Right cardiac atrium (tissue), 5 donors: ENCODE results near the gene NUB1. TPM values are rescaled to one million over a fixed set of nuclear protein-coding genes. Genes with fewer than 3 reads are reported as not detected.

Experiments used
- ATAC-seq, 2 donors: fragments of 200-7000 bp; cut with Tn5 transposase; one replicate each; pipeline versions ENCODE4 v1.8.0 to v1.9.1; 2020; ENCODE audit warnings: moderate library complexity in 2 of 2, mild to moderate bottlenecking in 1 of 2
- DNase-seq, 3 donors: peaks; one replicate each; pipeline ENCODE4 v3.0.0-alpha.2; 2020
- H3K27ac ChIP-seq: one replicate; pipeline ENCODE4 v1.5.1; 2013; ENCODE audit warnings: mild to moderate bottlenecking, low read length, control low read depth, moderate library complexity
- H3K27me3 ChIP-seq: one replicate; pipeline ENCODE4 v1.6.1; 2013; ENCODE audit not compliant: control insufficient read depth, insufficient read depth
- H3K4me1 ChIP-seq: one replicate; pipeline ENCODE4 v1.6.1; 2013; ENCODE audit warnings: low read length; ENCODE audit not compliant: control insufficient read depth, insufficient read depth
- H3K4me3 ChIP-seq: one replicate; pipeline ENCODE4 v1.5.1; 2013; ENCODE audit warnings: low read length, control low read depth
- H3K9me3 ChIP-seq: one replicate; pipeline ENCODE4 v1.6.1; 2013; ENCODE audit warnings: low read length; ENCODE audit not compliant: control insufficient read depth
- WGBS: extraction: QIAGEN DNeasy Blood & Tissue Kit; methylation state at CpG from one replicate; pipeline ENCODE4 v1.1.7; 2013; 5-methylcytosine and 5-hydroxymethylcytosine counted together
- intact Hi-C, 4 donors: fragments of 100-400 bp; cut with DNase I; formaldehyde crosslinking; loops; one replicate each; pipeline versions ENCODE4 v1.11.0 to v1.14.0; 2022 to 2023
- polyA plus RNA-seq: library from polyadenylated mRNA; stranded (reverse); fragments of 200-250 nt; gene quantifications from one replicate; pipeline ENCODE4 v1.2.3, GENCODE V29; 2013
- total RNA-seq, 4 donors: library from RNA; stranded (reverse); fragmentation: NEBNext Ultra II Directional; extraction: Animal tissue kit (Norgen Biotek cat#: 25700); gene quantifications; one replicate each; pipeline ENCODE4 v1.2.1, GENCODE V29; 2021
- donor health status: healthy with polysubstance abuse.
- donor health status: DM: no; HTN: yes; CAD: no.
- donor health status: DM: no; HTN: no; CAD: no.
- donor health status: DM: no; HTN: yes; CAD: no; lungs with severe emphysema.
- donor health status: DM: yes; HTN: yes; CAD: no.

NUB1 gene
- total and polyA plus RNA-seq, 5 donors = 24.1 to 42.4 (median 38.6) TPM

- Histone ChIP-seq H3K4me3 (no peak overlapping the region), H3K27ac (no peak overlapping the region), H3K4me1 (no peaks in the 10 kb centered on the region), H3K9me3 (no peaks in the 10 kb centered on the region), H3K27me3 (no peaks in the 10 kb centered on the region)
- DNase-seq = no peak
- intact Hi-C loops = loop anchor here in 3 of 4 donors (5.0 to 10.0 kb wide), 3 partner anchors 61 to 378 kb away; partner anchors contain the start of gene CRYGN (in 1 of the 3)
- ATAC-seq = no peak
- WGBS = 95% methylated on average over 33 of the region's 33 CpGs
Measured at GRCh38 chr7:151376218-151376902, 34.7 kb downstream of the NUB1 start.

GRCh38 chr7:151377406-151377805 is 35.8 kb downstream of the NUB1 start:
- ATAC-seq (no peak), DNase-seq (no peak)
- Histone ChIP-seq H3K27me3 (no peaks in the 10 kb centered on the region), H3K9me3 (no peaks in the 10 kb centered on the region), H3K4me1 (no peaks in the 10 kb centered on the region), H3K27ac (no peak overlapping the region), H3K4me3 (no peak overlapping the region)
- intact Hi-C loops = loop anchor here in 3 of 4 donors (5.0 to 10.0 kb wide), 3 partner anchors 60 to 377 kb away; partner anchors contain the start of gene CRYGN (in 1 of the 3)
- 94% methylated on average over 12 of the region's 12 CpGs for WGBS

GRCh38 chr7:151378011-151378410 is 36.4 kb downstream of the NUB1 start:
- no peak overlapping the region for H3K4me3 ChIP-seq
- H3K9me3 ChIP-seq = no peaks in the 10 kb centered on the region
- 90% methylated on average over 9 of the region's 9 CpGs for WGBS
- H3K27ac ChIP-seq = no peak overlapping the region
- no peaks in the 10 kb centered on the region for H3K4me1 ChIP-seq
- no peak for ATAC-seq
- DNase-seq = no peak
- no peaks in the 10 kb centered on the region for H3K27me3 ChIP-seq
- intact Hi-C loops = loop anchor here in 3 of 4 donors (5.0 to 10.0 kb wide), 3 partner anchors 59 to 377 kb away; partner anchors contain the start of gene CRYGN (in 1 of the 3)

GRCh38 chr7:151378496-151379192 is 37.0 kb downstream of the NUB1 start:
- intact Hi-C loops = loop anchor here in 3 of 4 donors (5.0 to 10.0 kb wide), 3 partner anchors 59 to 376 kb away; partner anchors contain the start of gene CRYGN (in 1 of the 3)
- H3K4me3 ChIP-seq = no peak overlapping the region
- no peak for DNase-seq
- H3K4me1 ChIP-seq = no peaks in the 10 kb centered on the region
- no peak overlapping the region for H3K27ac ChIP-seq
- ATAC-seq = no peak
- H3K27me3 ChIP-seq = no peaks in the 10 kb centered on the region
- WGBS = 72% methylated on average over 17 of the region's 17 CpGs
- H3K9me3 ChIP-seq = no peaks in the 10 kb centered on the region

- Histone ChIP-seq H3K27me3 (no peaks in the 10 kb centered on the region), H3K27ac (no peak overlapping the region), H3K9me3 (no peaks in the 10 kb centered on the region), H3K4me1 (no peaks in the 10 kb centered on the region), H3K4me3 (no peak overlapping the region)
- no peak for DNase-seq
- no peak for ATAC-seq
- intact Hi-C loops = loop anchor here in 3 of 4 donors (5.0 to 10.0 kb wide), 3 partner anchors 58 to 376 kb away; partner anchors contain the start of gene CRYGN (in 1 of the 3)
- 94% methylated on average over 6 of the region's 6 CpGs for WGBS
Measured at GRCh38 chr7:151379193-151379520, 37.5 kb downstream of the NUB1 start.

GRCh38 chr7:151379534-151380198 is 38.1 kb downstream of the NUB1 start:
- no peaks in the 10 kb centered on the region for H3K9me3 ChIP-seq
- no peaks in the 10 kb centered on the region for H3K27me3 ChIP-seq
- H3K4me3 ChIP-seq = no peak overlapping the region
- no peak for ATAC-seq
- WGBS = 84% methylated on average over 25 of the region's 25 CpGs
- no peak overlapping the region for H3K27ac ChIP-seq
- no peak for DNase-seq
- intact Hi-C loops = loop anchor here (5.0 to 10.0 kb wide), 5 partner anchors 53 to 375 kb away; partner anchors contain the start of gene CRYGN (in 1 of the 4)
- H3K4me1 ChIP-seq = no peaks in the 10 kb centered on the region

- Histone ChIP-seq H3K4me1 (no peaks in the 10 kb centered on the region), H3K4me3 (no peak overlapping the region), H3K27ac (no peak overlapping the region), H3K27me3 (no peaks in the 10 kb centered on the region), H3K9me3 (no peaks in the 10 kb centered on the region)
- no peak for ATAC-seq
- WGBS = 83% methylated on average over 32 of the region's 32 CpGs
- DNase-seq = no peak
- intact Hi-C loops = loop anchor here in 2 of 4 donors (5.0 to 10.0 kb wide), 2 partner anchors 52 to 54 kb away; no protein-coding TSS in a partner anchor
Measured at GRCh38 chr7:151380199-151381097, 38.8 kb downstream of the NUB1 start.

- no peak overlapping the region for H3K27ac ChIP-seq
- H3K4me1 ChIP-seq = no peaks in the 10 kb centered on the region
- whole genome bisulfite sequencing = 31% methylated on average over 7 of the region's 7 CpGs
- no peaks in the 10 kb centered on the region for H3K9me3 ChIP-seq
- intact Hi-C loops = loop anchor here in 2 of 4 donors (5.0 to 10.0 kb wide), 2 partner anchors 51 to 54 kb away; no protein-coding TSS in a partner anchor
- H3K4me3 ChIP-seq = no peak overlapping the region
- ATAC-seq (no peak), DNase-seq (no peak)
- H3K27me3 ChIP-seq = no peaks in the 10 kb centered on the region
Measured at GRCh38 chr7:151381098-151381347, 39.4 kb downstream of the NUB1 start.

- no peak for DNase-seq
- WGBS = 4% methylated on average over 83 of the region's 83 CpGs
- intact Hi-C loops = loop anchor here in 2 of 4 donors (5.0 to 10.0 kb wide), 2 partner anchors 51 to 53 kb away; no protein-coding TSS in a partner anchor
- Histone ChIP-seq H3K4me1 (no peaks in the 10 kb centered on the region), H3K27me3 (no peaks in the 10 kb centered on the region), H3K4me3 (peak overlapping the region; percentile 6), H3K27ac (no peak overlapping the region), H3K9me3 (no peaks in the 10 kb centered on the region)
- ATAC-seq = peak; percentile 20 to 26
Measured at GRCh38 chr7:151381348-151382078, 39.9 kb downstream of the NUB1 start.
